ENCODE measurements around the gene PRPF40B. TPM values are rescaled to one million over a fixed set of nuclear protein-coding genes. Genes with fewer than 3 reads are reported as not detected.

The PRPF40B gene
- total RNA-seq, 1 experiment from 2014 or later = 33.3 TPM

DNA sequence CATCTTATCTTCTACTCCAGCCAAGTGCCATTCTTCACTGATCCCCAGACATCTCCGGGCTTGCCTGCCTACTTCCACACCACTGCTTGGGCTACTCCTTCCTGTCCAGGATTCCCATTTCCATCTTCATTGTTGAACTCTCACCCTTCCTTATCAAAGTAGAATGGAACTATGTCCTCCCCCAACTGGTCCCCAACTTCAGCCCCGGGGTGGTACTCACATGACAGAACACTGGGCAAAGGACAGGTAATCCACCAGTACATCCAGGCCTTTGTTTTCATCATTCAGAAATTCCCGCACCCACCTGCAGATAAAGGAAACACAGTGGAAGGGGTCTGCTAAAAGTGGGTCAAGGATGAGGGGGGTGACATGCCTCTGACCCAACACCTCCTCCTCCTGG lies 38.4 kb downstream of the PRPF40B start:
- Mint-ChIP-seq H3K36me3 (ENCODE audit: insufficient read depth, unreplicated experiment) (peaks cover 5% of the 10 kb centered on the region), H3K4me3 (ENCODE audit: unreplicated experiment) (no peak overlapping the region), H3K27me3 (ENCODE audit: insufficient read depth, unreplicated experiment) (no peaks in the 10 kb centered on the region), H3K27ac (ENCODE audit: unreplicated experiment) (no peak overlapping the region), H3K4me1 (ENCODE audit: low read depth, unreplicated experiment) (peaks cover 7% of the 10 kb centered on the region), H3K9me3 (ENCODE audit: unreplicated experiment) (no peaks in the 10 kb centered on the region)
- intact Hi-C loops (cut with micrococcal nuclease; ENCODE audit: unreplicated experiment) = no loop called here
- Histone ChIP-seq H3K9me3 (no peaks in the 10 kb centered on the region), H3K4me3 (ENCODE audit: low read depth, low read length) (no peak overlapping the region), H3K36me3 (ENCODE audit: control insufficient read depth, insufficient read depth, low read length) (no peaks in the 10 kb centered on the region; the same call in none of the 2 replicates), H3K4me1 (no peaks in the 10 kb centered on the region), H3K27me3 (replicated peaks; ENCODE audit: control insufficient read depth, insufficient read depth, low read length) (no peaks in the 10 kb centered on the region; the same call in 1 of the 2 replicates)
- ChIA-PET CTCF (no interaction called here), POLR2A (no interaction called here)
- no TSS peak for BruUV-seq (replicated peaks)
- DNase-seq = no peak
- TF ChIP-seq, protein P1, sequence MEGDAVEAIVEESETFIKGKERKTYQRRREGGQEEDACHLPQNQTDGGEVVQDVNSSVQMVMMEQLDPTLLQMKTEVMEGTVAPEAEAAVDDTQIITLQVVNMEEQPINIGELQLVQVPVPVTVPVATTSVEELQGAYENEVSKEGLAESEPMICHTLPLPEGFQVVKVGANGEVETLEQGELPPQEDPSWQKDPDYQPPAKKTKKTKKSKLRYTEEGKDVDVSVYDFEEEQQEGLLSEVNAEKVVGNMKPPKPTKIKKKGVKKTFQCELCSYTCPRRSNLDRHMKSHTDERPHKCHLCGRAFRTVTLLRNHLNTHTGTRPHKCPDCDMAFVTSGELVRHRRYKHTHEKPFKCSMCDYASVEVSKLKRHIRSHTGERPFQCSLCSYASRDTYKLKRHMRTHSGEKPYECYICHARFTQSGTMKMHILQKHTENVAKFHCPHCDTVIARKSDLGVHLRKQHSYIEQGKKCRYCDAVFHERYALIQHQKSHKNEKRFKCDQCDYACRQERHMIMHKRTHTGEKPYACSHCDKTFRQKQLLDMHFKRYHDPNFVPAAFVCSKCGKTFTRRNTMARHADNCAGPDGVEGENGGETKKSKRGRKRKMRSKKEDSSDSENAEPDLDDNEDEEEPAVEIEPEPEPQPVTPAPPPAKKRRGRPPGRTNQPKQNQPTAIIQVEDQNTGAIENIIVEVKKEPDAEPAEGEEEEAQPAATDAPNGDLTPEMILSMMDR (IDR thresholded peaks at IDR 0.05; ENCODE audit: insufficient read depth in 1 of 2, low read depth in 1 of 2, low read length in 1 of 2, severe bottlenecking in 1 of 2, unreplicated experiment in 1 of 2) = no peak

DNA sequence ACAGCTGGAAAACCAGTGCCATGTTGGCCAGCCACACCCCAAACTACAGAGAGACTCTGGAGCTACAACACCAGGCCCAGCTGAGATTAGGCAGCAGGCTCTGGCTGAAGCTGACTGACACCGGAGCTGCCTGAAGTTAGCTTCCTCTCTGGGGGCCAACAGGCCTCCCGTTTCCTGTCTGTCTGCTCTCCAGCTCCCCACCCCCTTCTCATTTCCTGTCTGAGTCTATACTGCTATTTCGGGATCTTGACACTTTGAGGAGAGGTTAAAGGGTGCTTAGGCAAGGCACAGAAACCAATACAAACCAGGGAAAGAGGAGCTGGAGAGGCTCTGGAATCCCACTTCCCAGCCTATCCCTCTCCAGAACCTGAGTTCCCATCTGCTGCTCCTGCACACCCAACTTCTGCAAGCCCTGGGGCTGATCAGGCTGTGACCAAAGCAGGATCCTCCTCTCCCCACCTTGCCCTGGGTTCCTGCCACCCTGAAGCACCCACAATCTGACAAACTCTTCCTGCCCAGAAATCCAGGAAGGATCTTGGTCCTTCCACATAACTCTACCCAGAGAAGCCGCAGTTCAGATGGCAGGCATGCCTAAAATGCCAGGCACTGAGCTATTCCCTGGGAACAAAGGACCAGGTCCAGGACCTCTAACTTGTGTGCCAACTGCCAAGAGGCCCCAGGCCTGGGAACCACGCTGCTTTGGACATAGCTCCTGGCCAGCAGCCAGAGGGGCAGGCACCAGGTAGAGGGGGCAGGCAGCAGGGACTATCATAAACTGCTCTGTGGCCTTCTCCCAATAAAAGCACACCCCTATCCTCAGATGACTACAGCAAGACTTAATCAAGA lies 39.9 kb downstream of the PRPF40B start:
- Mint-ChIP-seq H3K27me3 (ENCODE audit: insufficient read depth, unreplicated experiment) (no peaks in the 10 kb centered on the region), H3K4me3 (ENCODE audit: unreplicated experiment) (no peak overlapping the region), H3K36me3 (ENCODE audit: insufficient read depth, unreplicated experiment) (peaks cover 5% of the 10 kb centered on the region), H3K27ac (ENCODE audit: unreplicated experiment) (no peak overlapping the region), H3K9me3 (ENCODE audit: unreplicated experiment) (no peaks in the 10 kb centered on the region), H3K4me1 (ENCODE audit: low read depth, unreplicated experiment) (peaks cover 7% of the 10 kb centered on the region)
- Histone ChIP-seq H3K9me3 (no peaks in the 10 kb centered on the region), H3K27me3 (replicated peaks; ENCODE audit: control insufficient read depth, insufficient read depth, low read length) (no peaks in the 10 kb centered on the region; the same call in 1 of the 2 replicates), H3K4me3 (ENCODE audit: low read depth, low read length) (no peak overlapping the region), H3K4me1 (no peaks in the 10 kb centered on the region), H3K36me3 (ENCODE audit: control insufficient read depth, insufficient read depth, low read length) (no peaks in the 10 kb centered on the region; the same call in none of the 2 replicates)
- no TSS peak for BruUV-seq (replicated peaks)
- CTCF ChIA-PET = interaction anchor here (0.8 to 1.2 kb wide), 2 partner anchors 47 to 78 kb away, joined by 3 read pairs; partner anchors contain the start of gene TMBIM6
- POLR2A ChIA-PET = no interaction called here
- intact Hi-C loops (cut with micrococcal nuclease; ENCODE audit: unreplicated experiment) = no loop called here
- no peak for DNase-seq
- TF ChIP-seq, protein P1 (IDR thresholded peaks at IDR 0.05; ENCODE audit: insufficient read depth in 1 of 2, low read depth in 1 of 2, low read length in 1 of 2, severe bottlenecking in 1 of 2, unreplicated experiment in 1 of 2) = no peak

DNA sequence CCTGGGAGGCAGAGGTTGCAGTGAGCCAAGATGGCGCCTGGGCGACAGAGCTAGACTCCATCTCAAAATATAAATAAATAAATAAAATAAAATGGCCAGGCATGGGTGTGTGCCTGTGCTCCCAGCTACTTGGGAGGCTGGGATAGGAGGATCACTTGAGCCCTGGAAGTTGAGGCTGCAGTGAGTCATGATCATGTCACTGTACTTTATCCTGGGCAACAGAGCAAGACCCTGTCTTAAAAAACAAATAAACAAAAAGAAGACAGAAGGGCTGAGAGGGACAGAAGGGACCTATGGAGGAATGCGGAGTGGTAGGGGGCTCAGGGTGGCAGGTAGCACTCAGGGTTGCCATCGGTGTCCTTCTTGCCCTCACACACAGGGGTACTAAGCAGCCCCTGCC lies 40.8 kb downstream of the PRPF40B start:
- Mint-ChIP-seq H3K4me3 (ENCODE audit: unreplicated experiment) (no peak overlapping the region), H3K27me3 (ENCODE audit: insufficient read depth, unreplicated experiment) (no peaks in the 10 kb centered on the region), H3K4me1 (ENCODE audit: low read depth, unreplicated experiment) (peaks cover 7% of the 10 kb centered on the region), H3K36me3 (ENCODE audit: insufficient read depth, unreplicated experiment) (peaks cover 5% of the 10 kb centered on the region), H3K27ac (ENCODE audit: unreplicated experiment) (no peak overlapping the region), H3K9me3 (ENCODE audit: unreplicated experiment) (no peaks in the 10 kb centered on the region)
- H3K9me3 ChIP-seq = no peaks in the 10 kb centered on the region
- POLR2A ChIA-PET = no interaction called here
- TF ChIP-seq, protein P1 (IDR thresholded peaks at IDR 0.05; ENCODE audit: insufficient read depth in 1 of 2, low read depth in 1 of 2, low read length in 1 of 2, severe bottlenecking in 1 of 2, unreplicated experiment in 1 of 2) = no peak
- no peaks in the 10 kb centered on the region; the same call in 1 of the 2 replicates for H3K27me3 ChIP-seq (replicated peaks; ENCODE audit: control insufficient read depth, insufficient read depth, low read length)
- H3K4me1 ChIP-seq = no peaks in the 10 kb centered on the region
- intact Hi-C loops (cut with micrococcal nuclease; ENCODE audit: unreplicated experiment) = no loop called here
- BruUV-seq (replicated peaks) = no TSS peak
- H3K4me3 ChIP-seq (ENCODE audit: low read depth, low read length) = no peak overlapping the region
- H3K36me3 ChIP-seq (ENCODE audit: control insufficient read depth, insufficient read depth, low read length) = no peaks in the 10 kb centered on the region; the same call in none of the 2 replicates
- DNase-seq = no peak
- CTCF ChIA-PET = interaction anchor here (1.1 kb wide), 1 partner anchor 20 kb away, joined by 3 read pairs; no protein-coding TSS in a partner anchor
